DMS153 treated with DMSO at 0.1 percent for 48 hours (cell line): ENCODE data around the gene GTF2H2C_2.
"Not testable (repeated sequence)": the region's sequence is repeated elsewhere in the genome, so short reads cannot be mapped to it uniquely, and the experiment has no call there.

ENCODE experiments used
- DNase-seq: peaks from one replicate; lab custom pipeline; 2025; ENCODE audit not compliant: unreplicated experiment; lab: John Stamatoyannopoulos, UW

The GTF2H2C_2 gene

DNA sequence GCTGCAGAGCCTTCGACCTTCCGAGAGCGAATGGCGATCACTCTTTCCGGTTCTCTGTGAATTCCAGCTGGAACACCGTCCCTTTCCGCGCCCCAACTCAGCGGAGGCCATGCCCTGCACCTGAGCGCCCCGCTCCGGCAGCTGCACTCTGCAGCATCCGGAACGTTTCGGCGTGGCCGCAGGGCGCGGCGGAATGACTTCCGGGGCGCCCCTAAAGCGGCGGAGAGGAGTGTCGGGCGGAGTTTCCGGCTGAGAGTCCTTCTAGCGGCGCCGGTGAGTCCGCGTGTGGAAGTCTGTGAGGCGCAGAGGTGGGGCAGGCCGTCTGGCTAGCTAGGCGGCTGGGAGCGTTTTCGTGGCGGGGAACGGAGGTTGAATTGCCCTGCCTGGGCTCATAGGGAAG lies at the start of gene GTF2H2C_2:
Gene GTF2H2C_2 (plus strand): TSS at position 252 of the 400 bp plus-strand sequence.
- not testable (repeated sequence) for DNase-seq

DNA sequence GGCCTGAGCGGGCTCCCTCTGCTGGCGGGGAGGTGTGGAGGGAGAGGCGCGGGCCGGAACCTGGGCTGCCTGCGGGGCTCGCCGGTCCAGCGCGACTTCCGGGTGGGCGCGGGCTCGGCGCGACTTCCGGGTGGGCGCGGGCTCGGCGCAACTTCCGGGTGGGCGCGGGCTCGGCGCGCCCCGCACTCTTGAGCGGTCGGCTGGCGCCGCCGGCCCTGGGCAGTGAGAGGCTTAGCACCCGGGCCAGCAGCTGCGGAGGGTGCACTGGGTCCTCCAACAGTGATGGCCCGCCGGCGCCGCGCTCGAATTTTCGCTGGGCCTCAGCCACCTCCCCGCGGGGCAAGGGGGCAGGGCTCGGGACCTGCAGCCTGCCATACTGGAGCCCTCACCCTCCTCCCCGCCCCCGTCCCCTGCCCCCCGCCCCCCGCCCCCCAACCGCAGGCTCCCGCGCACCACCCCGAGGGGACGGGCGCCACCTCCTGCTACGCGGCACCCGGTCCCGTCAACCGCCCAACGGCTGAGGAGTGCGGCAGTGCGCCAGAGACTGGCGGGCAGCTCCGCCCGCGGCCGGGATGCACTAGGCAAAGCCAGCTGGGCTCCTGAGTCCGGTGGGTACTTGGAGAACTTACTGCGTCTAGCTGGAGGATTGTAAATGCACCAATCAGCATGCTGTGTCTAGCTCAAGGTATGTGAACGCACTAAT lies 14.0 kb upstream of the GTF2H2C_2 start:
- not testable (repeated sequence) for DNase-seq

GRCh38 chr5:70421322-70421721 lies 6.2 kb downstream of the GTF2H2C_2 start:
- not testable (repeated sequence) for DNase-seq

DNA sequence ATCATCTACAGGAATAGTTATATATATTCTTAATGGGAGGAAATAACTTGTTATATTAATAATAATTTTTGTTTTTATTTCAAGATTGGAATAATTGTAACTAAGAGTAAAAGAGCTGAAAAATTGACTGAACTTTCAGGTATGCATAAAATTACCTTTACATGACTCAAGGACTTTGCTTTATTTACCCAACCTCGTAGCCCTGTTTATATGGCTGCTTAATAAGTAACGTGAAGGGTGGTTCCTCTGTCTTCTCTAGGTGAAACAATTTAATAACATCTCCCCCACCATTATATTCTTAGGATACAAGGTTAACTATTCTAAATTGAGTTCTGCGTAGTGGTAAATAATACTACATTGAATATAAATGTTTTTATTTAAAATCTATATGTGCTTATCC lies 8.0 kb downstream of the GTF2H2C_2 start:
- not testable (repeated sequence) for DNase-seq

GRCh38 chr5:70438518-70438917 lies 23.4 kb downstream of the GTF2H2C_2 start:
- not testable (repeated sequence) for DNase-seq

- not testable (repeated sequence) for DNase-seq
Observed at GRCh38 chr5:70449565-70449964, 34.4 kb downstream of the GTF2H2C_2 start.

GRCh38 chr5:70451249-70451984 lies 36.2 kb downstream of the GTF2H2C_2 start:
- DNase-seq = not testable (repeated sequence)

DNA sequence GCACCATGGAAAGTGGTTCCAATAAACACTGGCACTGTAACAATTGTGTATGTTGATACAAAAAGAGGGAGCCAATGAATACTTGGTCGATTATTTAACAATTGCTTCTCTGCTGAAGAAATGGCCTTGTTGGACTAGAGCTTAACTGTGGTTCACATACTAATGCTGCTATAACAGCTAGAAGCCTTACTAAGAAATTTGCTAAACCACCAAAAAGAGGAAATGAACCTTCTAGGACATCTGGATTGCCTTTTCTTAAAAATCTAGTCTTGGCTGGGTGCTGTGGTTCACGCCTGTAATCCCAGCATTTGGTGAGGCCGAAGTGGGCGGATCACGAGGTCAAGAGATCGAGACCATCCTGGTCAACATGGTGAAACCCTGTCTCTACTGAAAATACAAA lies 41.9 kb downstream of the GTF2H2C_2 start:
- not testable (repeated sequence) for DNase-seq

DNA sequence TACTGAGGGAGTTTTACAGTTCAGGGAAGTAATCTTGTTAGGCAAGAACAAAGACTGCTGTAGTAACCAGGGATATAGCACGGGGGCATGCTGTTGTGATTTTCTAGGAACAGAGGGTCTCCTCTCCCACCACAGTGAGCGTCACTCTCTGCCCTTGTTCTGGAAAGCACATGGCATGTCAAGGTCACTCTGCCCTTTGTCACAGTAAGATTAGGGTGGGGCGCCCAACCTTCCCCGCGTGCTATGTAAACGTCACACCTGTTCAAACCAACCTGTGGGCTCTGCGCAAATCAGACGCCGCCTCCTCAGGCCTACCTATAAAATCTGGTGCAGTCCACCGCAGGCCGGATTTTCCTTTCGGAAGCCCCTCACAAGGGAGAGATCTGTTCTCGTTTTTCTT lies 44.0 kb downstream of the GTF2H2C_2 start:
- not testable (repeated sequence) for DNase-seq

- DNase-seq = not testable (repeated sequence)
Observed at GRCh38 chr5:70461984-70462383, 46.8 kb downstream of the GTF2H2C_2 start.

DNA sequence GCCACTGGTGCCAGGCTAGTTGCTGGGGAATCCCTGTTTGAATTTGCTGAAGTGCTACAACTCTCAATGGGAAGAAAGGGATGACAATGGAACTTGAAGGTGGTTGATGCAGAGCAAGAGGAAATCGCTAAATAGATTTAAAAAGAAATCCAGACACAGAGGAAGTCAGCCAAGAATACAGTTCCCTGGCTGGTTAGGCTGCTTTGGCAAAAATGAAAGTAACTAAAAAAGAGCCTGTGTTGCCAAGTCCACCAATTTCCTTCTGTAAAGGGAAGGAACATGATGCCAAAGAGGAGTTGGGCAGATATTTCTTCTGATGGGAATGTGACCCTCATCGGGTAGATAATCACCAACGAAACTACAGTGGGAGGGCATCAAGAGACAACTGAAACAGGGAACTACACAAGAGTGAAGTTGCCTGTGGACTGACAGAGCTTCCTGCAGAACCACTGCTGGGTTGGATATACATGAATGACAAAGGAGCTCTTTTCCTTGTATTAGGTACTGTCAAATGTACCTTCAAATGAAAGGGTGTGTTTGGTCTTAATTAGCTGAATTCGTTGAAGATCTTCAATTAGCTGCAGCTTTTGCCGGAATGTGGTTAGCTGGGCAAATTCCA lies 49.0 kb downstream of the GTF2H2C_2 start:
- not testable (repeated sequence) for DNase-seq

- not testable (repeated sequence) for DNase-seq
Observed at GRCh38 chr5:70469926-70470509, 54.9 kb downstream of the GTF2H2C_2 start.
